Endothelial cell of hepatic sinusoid (primary cell): ENCODE measurements around the gene HTR6.

Source experiments
- in situ Hi-C: cut with HindIII; loops from 2 replicates; pipeline ENCODE4 v1.10.0; 2017; ENCODE audit warnings: low sequenced_read_pairs

HTR6 gene

GRCh38 chr1:19710825-19711611 lies 46.3 kb downstream of the HTR6 start:
- in situ Hi-C loops, result no loop called here

DNA sequence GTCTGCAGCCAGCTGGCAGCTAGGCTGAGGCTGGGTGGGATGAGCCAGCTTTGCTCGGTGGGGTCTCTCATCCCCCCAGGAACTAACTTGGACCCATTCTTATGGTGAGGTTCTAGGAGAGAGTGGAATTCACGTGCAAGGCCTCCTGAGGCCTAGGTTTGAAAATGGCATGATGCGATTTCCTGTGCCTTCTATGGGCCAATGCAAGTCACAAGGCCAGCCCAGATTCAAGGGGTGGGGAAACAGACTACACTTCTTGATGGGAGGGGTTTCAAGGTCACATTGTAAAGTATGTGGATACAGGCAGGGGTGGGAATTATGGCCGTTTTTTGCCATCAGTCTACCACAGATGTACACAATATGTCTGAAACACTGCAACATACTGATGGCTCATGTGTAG lies 48.3 kb downstream of the HTR6 start:
- in situ Hi-C loops, result no loop called here

DNA sequence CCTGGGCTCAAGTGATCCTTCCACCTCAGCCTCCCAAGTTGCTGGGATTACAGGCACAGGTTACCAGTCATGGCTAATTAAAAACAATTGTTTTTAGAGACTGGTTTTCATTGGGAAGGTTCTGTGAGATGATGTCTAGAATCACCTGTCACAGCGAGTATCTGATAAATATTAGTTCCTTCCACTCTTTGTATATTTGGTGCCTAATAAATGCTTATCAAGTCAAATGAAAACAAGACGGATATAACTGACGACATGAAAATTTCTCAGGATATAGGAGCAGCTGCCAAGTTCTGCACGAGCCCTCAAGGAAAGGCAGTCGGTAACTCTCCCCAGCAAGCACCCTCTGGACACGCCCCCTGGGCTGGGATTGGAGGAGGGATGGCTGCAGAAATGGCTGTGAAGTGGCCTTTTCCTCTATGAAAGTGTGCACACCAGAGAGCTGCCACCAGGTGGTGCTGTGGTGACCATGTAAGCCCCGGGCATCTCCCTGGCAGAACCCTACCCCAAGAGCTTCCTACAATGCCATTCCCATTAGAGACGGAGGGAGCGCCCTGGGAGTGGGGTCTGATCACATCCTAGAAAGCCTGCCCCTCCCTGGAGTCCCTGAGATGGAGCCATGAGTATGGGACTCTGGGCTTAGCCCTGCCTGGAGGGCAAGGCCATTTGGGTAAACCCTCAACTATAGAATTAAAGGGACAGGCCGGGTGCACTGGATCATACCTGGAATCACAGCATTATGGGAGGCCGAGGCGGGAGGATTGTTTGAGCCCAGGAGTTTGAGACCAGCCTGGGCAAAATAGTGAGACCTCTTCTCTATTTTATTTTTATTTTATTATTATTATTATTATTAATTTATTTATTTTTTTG lies 50.9 kb downstream of the HTR6 start:
- in situ Hi-C loops, result no loop called here

DNA sequence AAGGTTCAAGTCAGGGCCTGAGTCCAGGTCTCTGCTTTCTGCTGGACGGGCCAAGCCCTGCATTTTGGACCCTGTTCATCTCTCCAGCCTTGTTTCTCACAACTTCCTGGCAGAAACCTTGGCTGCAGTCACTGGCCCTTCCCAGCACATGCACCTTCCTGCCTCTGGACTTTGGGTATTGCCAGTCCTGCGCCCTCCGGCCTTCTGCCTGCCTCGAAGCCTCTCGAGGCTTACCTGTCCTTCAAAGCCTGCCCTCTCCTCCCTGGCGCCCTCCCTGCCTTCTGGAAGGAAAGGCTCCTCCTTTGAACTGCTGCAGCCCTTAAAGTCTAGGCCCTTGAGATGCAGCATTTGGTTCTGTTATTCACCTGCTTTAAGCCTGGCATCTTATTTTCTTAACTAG lies 52.8 kb downstream of the HTR6 start:
- in situ Hi-C loops, result no loop called here

DNA sequence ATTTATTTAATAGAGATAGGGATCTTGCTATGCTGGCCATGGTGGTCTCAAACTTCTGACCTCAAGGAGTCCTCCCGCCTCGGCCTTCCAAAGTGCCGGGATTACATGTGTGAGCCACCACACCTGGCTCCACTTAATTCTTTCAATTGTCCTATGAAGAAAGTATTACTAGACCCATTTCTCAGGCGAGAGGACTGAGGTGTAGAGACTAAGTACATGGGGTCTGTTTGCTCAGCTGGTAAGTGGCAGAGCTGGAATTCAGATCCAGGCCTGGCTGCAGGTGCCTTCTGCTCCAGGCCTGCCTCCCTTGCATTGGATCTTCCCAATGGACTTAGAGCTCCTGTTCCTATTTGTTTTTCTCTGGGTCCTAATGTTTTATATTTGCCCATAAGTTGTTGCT lies 55.5 kb downstream of the HTR6 start:
- in situ Hi-C loops, result no loop called here

DNA sequence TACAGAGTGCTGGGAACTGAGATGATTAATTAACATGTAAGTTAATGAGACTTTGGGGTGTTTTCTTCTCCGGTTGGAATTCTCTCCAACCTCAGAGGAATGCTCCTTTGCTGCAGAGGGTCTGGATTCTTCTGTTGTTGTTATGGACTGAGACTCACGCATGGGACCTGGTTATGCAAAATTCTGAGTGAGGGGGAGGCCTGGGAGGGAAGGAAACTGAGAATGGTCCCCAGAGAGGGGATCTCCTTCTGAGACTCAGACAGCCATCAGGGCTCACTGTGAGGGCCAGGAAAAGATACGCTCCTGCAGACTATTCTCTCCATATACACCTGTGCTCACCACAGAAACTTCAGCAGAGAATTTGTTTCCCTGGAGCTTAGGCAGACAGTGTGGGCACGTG lies 56.3 kb downstream of the HTR6 start:
- in situ Hi-C loops, result no loop called here

GRCh38 chr1:19723874-19724273 lies 59.2 kb downstream of the HTR6 start:
- in situ Hi-C loops, result no loop called here

GRCh38 chr1:19725606-19726005 lies 60.9 kb downstream of the HTR6 start:
- in situ Hi-C loops, result no loop called here

DNA sequence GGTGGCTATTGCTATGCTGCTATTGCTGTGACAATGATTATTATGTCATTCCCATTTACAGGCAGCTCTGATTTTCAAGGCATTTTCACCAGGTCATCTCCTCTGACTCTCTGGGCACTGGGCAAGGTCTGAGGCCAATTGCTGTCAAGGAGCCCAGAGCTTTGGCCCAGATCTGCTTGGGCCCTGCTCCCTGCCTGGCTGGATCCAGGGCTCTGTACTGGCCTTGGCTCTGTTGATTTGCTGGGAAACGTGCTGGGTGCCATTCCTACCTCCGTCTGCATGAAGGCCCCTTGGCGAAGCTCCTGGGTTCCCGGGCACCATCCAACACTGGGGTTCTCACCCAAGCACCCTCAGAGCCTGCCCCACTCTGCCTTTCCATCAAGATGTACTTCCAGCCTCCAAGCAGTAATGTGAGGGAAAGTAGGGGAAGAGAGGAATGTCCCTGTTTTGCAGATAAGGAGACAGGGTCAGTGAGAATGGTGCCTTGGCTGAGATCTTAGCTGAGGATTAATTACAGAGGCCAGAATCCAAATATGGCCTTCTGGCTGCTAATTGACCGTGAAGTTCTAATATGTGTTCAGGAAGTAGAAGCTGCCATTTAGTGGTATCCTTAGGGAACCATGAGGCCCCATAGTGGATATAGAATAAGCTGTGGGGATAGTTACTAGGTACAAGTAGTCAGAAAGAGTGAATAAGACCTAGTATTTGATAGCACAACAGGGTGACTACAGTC lies 63.9 kb downstream of the HTR6 start:
- in situ Hi-C loops, result no loop called here

- in situ Hi-C loops, result no loop called here
Measured at GRCh38 chr1:19730232-19730631, 65.6 kb downstream of the HTR6 start.
